Amniotic epithelial cell (primary cell): ENCODE data around the gene TXNL4B.
A peak's percentile ranks its signal among the peaks of the same experiment; 100 is the strongest.

Source experiments
- DNase-seq: peaks from one replicate; pipeline ENCODE4 v3.0.0-alpha.2; 2010; ENCODE audit warnings: low read depth

Gene TXNL4B

DNA sequence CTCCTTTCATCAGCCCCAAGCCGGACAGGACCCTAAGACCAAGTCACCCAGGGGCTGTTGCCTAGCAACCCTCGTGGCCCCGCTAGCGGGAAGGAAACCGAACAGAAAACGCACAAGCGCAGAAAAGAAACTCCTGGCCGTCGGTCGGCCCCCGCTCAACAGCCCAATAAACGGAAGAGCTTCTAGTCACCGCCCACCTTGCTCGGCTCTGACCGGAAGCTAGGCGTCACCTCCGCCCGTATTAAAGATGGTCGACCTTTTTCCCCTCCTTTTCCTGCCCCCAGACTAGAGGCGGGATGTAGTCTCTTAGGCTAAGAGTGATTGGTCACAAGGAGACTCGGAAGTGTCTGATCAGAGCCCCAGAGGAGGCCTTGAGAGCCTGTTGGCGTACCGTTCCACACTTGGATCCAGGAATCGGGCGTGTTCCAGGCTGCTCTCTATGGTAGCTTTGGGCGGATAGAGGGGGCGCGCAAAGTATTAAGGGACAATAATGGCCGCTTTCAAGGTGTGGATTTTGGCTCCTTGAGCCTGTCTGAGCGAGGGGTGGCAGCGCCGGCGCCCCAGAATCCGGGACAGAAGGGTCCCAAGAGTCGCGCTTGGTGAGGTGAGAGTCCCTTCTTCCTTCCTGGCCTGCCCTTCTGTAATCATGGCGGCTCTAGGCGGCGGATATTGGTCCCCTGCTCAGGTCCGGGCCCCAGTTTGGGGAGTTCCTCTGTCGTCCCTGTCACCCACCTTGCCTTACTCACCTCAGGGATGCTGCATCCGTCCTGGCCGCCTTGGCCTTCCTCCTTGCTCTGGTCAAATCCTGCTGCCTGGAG lies at the start of gene TXNL4B, which contains the start of gene DHX38:
TXNL4B (minus strand) TSS at position 173 of the 818 bp plus-strand sequence. CDS start 2,871 bp downstream, outside the sequence.
DHX38 (plus strand) TSS at position 400 of the 818 bp plus-strand sequence. CDS start 2,311 bp downstream, outside the sequence.
- peak; percentile 99 for DNase-seq

DNA sequence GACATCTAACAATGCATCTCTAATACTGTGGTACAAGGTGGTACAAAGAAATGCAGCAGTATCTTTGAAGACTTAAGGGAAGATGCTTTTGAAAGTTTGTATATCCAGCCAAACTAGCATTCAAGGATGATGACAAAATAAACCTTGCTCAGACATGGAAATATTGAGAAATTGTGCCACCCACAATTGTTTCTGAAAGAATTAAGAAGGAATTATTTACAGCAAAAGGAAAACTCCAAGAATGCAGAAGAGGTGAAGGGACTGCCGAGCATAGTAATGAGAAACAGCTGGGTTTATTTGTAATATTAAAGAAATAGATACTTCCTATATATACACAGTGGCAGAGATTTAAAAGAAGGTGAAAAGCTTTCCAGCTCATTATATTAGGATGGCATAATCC lies 49.1 kb upstream of the TXNL4B start:
- DNase-seq = no peak

DNA sequence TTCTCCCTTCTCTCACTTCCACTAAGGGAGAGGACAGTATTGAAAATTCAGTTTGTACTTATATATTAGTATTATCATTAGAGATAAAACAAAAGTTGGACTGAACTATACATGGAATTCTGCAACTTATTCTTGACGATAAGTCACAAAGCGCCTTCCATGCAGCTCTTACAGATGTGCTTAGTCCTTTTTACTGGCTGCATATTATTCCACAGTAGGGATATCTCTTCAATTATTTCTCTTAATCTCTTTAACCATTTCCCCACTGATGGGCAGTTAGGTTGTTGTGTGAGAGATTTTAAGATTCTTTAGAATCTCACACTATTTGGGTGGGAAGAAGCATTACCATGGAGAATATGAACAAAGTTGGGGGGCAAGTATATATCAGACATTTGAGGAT lies 46.5 kb upstream of the TXNL4B start:
- DNase-seq = no peak

DNA sequence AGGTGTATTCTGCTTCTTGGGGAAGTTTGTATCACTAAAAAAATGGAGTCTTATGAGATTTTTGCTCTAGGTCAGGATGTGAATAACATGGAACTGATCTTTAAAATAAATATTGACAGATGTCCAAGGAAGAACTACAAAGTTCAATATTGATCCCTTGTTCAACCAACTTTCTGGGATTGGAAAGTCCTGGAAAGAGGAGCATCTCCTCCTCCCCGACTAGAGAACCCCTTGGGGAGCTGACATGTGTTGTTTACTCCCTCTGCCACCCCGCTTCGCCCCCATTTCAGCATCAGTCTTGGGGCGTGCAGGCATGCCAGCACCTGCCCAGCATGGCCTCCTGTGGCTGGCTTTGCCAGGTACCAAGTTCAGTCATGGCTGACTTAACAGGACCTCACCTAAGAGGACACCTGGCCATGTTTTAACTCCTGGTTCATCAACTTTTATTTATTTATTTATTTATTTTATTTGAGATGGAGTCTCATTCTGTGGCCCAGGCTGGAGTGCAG lies 44.7 kb upstream of the TXNL4B start:
- no peak for DNase-seq

DNA sequence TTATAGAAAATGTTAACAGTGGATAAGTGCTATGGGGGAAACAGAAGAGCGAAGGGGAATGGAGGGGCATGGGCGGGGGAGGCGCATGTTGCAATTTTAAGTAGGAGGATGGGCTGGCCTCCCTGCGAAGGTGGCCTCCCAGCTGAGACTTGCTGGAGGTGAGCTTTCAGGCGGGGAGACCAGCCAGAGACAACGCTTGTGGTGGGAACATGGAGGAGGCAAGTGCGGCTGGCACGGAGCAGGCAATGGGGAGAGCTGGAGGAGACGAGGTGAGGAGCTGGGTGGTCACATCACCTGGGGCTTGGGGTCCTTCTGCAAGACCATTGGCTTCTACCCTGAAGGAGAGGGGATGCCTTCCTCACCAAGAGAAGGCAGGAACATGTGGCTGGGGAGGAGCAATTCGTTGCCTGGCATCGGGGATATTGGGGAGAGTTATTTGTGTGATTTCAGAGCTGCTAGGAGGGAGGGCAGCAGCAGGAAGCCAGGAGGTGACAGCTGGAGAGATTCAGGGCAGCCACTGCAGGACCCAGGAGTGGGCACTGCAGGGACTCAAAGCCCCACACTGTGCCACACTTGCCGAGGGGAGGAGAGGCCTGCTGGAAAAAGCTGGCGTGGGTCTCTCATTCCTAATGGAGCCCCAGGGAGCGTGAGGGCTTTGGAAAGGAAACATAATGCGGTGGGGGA lies 44.1 kb upstream of the TXNL4B start:
- DNase-seq = no peak

DNA sequence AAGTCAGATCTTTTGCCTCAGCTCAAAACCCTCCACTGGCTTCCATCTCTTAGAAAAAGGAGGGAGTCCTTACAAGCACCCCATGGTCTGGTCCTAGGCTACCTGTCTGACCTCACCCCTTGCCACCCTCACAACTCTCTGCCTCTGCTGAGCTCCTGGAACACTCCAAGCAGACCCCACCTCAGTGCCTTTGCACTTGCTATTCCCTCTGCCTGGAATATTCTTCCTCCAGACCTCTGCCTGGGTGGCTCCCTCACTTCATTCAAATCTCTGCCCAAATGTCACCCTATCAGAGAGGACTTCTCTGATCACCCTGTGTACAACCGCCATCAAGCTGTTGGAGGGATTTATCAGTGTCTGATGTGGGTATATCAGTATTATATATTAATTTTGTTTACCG lies 41.1 kb upstream of the TXNL4B start:
- DNase-seq = no peak

DNA sequence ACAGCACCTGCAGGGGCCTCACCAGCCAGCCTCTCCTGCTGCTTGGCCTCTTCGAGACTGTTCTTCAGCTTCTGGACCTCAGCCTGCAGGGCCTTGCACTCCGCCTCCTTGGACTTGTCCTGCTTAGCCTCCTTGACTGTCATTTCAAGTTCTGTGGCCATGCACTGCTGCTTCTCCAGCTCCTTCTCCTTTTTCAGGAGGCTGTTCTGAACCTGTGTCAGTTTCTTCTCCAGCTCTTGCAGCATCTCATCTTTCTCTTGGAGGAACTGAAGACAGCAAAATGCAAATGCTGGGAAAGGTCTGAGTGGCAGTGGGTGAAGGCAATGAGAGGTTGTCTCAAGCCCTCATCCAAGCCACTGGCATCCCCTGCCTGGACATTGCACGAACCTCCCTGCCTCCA lies 39.3 kb upstream of the TXNL4B start:
- no peak for DNase-seq

DNA sequence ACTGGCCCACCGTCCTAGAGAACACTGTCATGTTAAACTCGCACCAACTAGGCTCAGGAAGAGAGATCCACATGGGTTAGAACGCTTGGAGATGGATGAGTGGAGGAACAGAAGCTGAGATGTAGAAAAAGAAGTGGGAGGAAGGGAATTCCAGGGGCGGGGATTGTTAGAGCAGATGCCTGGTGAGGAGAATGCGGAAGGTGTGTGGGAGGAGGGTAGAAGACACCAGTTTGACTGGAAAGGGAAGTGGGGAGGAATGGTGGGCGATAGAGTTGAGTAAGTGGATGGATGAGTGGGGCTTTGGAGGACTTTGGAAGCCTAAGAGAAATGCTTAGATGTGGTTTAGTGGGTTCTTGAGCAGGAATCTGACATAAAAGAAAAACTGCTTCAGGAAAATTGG lies 37.6 kb upstream of the TXNL4B start:
- peak; percentile 90 for DNase-seq

DNA sequence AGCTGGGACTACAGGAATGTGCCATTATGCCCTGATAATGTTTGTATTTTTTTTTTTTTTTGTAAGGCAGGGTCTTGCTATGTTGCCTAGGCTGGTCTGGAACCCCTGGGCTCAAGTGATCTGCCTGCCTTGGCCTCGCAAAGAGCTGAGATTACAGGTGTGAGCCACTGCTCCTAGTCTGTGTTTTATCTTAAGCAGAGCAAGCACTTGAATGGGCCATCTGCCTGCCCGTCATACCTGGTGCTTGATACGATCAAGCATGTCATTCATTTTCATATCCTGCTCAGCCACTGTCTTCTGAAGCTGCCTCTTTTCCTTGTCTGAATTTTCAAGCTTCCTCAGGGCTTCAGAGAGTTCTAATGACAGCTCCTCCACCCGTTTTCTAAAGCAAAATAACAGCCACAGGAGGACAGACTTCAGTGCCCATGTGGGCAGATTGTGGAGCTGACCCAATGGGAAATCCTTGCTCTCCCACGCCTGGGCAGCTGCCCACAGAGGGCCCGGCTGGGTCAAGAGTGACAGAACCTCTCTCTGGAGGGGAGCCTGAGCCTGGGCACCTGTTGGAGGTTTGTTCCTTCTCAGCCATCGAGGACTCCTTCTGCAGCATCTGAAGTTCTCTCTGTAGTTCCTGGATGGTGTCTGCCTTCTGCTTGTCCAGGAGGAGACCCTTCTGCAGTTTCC lies 36.7 kb upstream of the TXNL4B start:
- no peak for DNase-seq

DNA sequence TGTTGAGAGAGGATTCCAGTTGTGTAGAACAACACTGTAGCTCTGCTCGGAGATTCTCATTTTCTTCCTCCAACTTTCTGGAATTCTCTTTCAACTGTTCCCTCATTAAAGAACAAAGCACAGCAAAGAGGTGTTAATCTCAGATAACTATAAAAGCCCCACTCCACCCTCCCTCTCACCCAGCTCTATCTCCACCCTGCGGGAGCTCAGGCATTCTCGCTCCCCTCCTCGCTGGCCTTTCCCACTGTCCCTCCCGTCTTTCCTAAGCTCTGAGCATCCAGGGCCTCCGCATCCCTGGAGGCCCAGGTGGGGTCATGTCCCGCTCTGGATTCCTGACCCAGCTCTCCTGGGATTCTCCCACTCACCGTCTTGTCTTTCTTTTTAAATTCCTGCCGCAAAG lies 35.3 kb upstream of the TXNL4B start:
- DNase-seq = no peak

DNA sequence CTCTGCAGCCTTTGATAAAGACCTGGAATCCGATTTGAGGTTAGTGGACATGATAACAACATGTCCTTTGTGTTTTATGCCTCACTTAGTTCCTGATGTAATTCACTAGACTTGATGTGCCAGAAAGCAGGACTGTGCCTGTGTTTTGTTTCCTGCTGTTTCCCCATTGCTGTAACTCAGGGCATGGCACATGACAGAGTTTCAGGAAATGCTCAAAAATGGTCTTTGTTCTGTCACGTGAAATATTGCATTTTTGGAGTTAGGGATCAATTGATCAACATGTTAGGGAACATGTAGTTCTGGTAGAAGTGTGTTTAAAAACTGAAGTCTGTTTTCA lies 33.0 kb upstream of the TXNL4B start:
- DNase-seq = no peak

DNA sequence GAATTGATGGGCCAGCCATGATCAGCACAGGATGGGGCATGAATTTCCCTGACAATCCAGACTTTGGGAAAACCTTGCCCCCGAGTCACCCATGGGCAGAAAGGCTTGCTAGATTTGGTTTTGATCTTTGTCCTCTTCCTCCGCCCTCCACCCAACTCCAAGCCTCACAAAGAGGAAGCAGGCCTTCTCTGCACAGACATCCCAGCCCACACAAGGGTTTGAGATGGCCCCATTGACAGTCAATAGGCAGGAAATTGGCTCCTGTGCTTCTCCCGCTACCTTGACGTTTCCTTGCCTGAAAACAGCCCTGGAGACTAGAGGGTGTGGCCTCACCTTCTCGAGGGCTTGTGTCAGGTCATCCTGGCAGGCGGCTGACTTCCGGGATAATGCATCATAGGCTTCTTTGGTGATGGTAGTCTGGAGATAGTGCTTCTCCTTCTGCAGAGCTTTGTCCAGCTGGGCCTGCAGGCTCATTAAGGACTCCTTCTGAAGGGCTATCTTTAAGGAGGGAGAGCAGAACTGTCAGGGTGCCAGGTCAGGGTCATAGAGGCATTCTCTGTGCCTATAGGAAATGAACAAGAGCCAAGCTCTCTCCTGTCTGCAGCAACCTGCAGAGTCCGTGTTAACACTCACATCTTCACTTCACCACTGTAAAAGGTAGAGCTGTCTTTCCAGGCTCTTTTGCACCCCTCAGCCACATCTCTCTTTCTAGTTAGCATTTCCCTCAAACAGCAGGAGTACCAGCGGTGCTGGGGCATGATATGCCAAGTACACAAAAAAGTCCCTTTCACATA lies 32.4 kb upstream of the TXNL4B start:
- DNase-seq = no peak

DNA sequence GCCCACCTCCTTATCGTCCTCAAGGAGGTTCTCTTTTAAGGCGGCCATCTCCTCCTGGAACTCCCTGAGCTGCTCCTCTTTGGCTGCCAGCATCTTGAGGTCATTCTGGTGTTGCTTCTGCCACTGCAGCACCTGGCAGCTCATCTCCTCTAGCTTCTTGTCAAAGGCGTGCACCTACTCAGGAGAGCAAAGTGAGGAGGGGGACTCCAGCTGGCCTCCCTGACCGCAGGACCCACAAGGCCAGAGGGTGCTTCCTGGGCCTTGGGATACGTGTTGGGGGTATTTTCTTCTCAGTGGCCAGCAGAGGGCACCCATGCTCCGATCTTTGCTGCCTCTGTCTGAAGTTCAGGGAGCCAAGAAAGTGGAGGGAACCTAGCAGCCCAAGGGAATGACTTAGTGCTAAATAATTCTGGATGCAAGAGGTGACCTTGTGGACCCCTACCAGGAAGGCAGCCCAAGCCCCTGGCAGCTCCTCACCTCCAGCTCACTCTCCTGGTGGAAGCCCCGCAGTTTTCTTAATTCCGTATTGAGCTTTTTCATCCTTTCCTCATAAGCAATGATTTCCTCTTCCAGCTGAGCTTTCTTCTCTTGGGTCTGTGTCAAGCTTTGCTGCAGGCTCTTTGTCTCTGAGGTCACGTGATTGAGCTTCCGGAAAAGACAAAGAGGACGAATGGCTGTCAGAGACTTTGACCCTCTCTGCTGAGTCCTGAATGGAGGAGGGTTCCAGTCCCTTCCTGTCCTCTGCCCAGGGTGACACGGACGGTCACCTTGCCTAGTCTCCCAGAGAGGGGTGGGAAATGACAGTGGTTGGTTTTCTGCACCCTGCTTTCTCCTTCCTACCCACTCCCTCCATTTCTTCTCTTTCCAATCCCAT lies 31.6 kb upstream of the TXNL4B start:
- peak; percentile 56 for DNase-seq

DNA sequence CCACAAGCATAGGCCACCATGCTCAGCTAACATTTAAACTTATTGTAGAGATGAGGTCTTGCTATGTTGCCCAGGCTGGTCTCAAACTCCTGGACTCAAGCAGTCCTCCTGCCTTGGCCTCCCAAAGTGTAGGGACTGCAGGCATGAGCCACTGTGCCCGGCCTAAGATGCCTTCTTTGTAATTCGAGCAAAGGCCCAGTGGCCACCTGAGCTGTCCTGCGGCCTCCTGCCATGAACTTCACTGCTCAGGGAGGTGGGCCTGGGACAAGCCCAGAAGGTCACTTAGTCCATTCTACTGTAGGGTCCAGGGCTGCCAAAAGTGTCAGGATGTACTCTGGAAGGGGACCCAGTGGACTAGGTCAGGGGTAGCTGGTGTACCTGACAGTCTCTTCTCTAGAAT lies 30.7 kb upstream of the TXNL4B start:
- DNase-seq = no peak

DNA sequence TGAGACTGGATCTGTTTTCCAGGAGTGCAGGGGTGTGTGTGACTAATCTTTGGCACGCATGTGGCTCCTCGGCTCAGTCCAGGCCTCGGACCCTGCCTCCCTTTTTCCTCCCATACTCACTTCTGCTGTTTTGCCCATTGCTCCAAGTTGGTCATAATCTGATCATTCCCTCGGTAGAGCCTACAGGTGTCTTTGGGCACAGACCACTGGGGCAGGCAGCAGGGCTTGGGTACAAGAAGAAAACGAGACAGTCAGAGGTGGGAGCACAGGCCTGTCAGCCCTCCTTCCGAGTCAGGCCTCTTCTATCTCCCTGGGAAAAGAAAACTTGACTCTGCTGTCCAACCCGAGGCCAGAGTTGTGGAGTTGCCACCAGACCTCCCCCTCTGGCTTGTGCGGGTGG lies 30.0 kb upstream of the TXNL4B start:
- no peak for DNase-seq

DNA sequence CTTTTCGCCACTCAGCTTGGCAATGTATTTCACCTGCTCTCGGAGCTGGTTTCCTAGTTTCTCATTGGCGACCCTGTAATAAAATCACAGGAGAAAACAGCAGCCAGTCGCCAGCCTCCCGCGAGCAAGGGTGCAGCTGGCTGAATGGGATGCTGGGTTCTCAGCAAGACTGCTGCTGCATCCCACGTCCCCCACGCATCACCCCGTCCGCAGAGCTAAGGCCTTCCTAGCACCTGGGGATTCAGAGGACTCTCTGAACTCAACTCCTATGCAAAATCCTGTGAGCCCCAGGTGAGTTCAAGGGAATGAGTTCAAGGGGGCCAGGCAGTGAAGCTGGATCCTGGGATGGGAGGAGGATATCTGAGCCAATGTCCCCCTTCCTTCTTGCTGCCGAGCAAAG lies 29.5 kb upstream of the TXNL4B start:
- no peak for DNase-seq

DNA sequence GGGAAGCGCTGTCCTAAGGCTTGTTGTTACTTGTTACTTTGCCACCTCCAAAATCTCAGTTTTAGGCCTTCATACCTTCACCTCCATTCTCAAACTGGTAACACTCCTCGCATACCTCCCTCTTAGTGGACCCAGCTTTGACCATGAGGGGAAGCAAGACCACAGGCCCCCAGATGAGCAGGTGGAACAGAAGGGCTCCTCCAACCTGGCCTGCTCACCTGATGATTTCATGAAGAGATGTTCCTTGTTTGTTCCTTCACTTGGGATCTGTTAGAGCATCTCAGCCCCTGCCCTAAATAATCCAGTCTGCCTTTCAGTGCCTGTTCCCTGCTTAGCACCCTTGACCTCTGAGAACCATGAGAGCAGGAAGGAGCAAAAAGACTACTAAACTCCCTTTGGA lies 28.9 kb upstream of the TXNL4B start:
- no peak for DNase-seq

DNA sequence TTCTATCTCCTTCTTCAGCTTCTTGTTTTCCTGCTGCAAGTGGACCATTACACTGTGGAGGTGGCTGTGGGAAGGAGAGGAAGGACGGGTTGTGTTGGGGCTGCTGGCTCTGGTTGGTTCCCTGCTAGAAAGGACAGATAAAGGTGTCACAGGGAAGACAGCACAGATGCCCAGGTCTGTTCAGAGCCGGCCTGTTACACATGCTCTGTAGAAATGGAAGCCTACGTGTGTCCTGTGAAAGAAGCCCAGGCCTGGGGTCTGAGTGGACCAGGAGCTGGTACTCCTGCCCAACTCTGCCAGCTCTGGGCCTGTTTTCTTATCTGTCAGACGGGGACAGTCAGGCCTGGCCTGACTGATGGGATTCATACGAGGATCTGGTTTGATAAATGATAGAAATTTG lies 26.6 kb upstream of the TXNL4B start:
- no peak for DNase-seq

DNA sequence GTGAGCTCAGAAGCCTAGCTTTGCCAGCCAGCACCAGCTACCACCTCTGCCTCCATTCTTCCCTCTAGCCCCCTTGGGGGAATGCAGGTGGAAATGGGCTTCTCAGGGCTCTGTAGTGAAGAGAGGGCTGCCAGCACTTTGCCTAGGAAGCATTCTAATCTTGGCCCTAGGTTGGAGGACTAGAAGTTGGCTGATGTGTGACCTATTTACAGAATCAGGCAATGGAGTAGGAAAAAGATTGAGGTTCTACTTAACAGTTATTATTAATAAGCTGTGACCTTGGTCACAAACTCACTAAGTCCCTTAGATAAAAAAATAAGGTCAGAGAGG lies 20.2 kb upstream of the TXNL4B start:
- no peak for DNase-seq

DNA sequence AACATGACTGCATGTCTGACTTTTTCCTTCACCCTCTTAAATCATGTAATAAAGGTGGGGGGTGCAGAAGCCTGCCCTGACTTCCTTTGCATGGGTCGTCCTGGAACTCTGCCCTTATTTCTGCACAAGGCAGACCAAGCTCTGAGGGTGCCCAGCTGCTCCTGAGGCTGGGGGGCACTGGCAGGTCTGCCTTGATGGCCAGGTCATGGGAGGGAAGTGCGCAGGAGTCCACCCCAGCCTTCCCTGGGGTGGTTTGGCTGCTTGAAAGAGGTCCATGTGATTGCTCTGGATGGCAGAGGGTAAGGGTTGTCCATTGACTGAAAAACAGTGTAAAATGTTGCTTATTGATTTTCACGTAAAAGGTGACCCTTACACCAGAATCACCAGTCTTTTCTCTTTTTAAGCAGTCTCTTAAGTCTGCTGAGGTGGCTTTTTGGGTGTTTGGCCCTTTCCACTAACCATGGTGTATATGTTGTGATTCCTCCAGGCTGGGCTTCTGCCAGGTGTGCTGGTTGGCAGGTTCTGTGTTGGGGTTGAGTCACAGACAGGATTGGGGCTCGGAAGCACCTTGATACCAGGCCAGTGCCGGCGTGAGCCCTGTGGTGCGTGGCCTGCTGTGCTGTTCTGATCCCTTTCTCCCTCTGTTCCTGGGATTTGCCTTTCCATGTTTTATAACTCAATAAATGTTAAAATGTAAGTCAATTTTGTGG lies 19.6 kb upstream of the TXNL4B start:
- no peak for DNase-seq

DNA sequence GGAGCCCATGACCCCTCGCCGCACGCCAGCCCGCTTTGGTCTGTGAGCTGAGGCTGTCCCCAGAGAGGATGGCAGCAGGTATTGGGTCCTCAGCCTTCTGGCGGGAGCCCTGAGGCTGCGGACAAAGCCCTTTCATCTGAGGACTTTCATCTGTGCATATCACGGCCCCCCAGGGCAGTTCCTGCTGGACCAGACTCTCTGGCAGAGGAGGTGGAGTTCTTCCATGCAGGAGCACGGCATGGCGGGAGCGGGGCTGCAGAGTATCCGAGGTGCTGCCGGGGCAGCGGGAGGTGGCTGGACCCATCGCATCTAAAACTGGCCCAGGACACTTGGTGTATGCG lies 19.0 kb upstream of the TXNL4B start:
- DNase-seq = no peak
